HTR-8/SVneo (cell line): ENCODE results near the gene ZCCHC17.

Experiments used
- DNase-seq: peaks from one replicate; pipeline ENCODE4 v3.0.0; 2011; ENCODE audit warnings: low spot score, mixed read lengths; ENCODE audit not compliant: insufficient read length
- FAIRE-seq: peaks from 2 replicates; lab custom pipeline; 2011; peaks lifted over from hg19 to GRCh38; lab: Jason Lieb, UNC

The ZCCHC17 gene

DNA sequence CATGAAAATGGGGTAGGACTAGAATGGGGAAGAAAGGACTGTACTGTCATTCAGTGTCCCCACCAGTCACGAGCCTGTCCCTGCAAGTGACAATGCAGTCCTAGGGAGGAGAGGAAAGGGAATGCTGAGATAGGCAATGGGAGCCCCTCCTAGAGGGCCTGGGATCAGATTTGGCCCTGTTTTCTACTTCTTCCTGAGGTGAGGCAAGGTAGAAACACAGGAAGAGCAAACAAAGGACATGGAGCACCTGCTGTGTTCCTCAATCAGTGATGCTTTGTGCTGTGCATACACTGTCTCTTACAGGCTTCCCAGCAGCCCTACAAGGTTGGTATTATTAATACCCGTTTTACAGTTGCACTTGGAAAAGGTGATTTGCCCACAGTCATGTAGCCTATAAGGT lies 70.0 kb downstream of the ZCCHC17 start:
- DNase-seq = no peak
- FAIRE-seq = no peak

DNA sequence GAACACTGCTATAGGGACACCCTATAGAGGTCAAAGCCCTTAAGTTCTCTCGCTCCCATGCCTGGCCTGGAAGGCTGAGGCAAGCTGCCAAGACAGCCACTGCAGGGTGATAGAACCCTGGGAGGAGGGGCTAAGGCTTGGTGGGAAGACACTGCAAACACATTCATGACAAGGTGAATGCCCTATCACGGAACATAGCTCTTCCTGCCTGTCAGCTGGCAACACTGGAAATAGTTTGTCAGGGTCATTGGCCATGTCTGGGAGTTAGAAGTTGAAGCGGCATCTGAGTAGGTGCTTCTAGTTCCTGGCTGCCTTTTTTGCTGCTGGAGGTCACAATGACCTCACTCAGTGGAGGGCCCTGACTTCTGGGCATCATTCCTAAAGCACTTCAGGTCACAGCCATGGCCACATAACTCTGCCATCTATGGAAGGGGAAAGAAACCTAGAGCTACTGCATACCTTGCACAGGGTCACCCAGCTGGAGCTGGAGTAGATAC lies 71.8 kb downstream of the ZCCHC17 start:
- FAIRE-seq (no peak), DNase-seq (no peak)

GRCh38 chr1:31370021-31370420 lies 73.2 kb downstream of the ZCCHC17 start:
- no peak for DNase-seq
- no peak for FAIRE-seq

- DNase-seq (no peak), FAIRE-seq (no peak)
These were observed 73.7 kb downstream of the ZCCHC17 start for GRCh38 chr1:31370565-31370964.

- DNase-seq (no peak), FAIRE-seq (no peak)
These were observed 74.5 kb downstream of the ZCCHC17 start for GRCh38 chr1:31371121-31371959.

- DNase-seq (no peak), FAIRE-seq (no peak)
These were observed 75.2 kb downstream of the ZCCHC17 start for GRCh38 chr1:31372051-31372450.

- FAIRE-seq (no peak), DNase-seq (no peak)
These were observed 75.9 kb downstream of the ZCCHC17 start for GRCh38 chr1:31372751-31373055.

DNA sequence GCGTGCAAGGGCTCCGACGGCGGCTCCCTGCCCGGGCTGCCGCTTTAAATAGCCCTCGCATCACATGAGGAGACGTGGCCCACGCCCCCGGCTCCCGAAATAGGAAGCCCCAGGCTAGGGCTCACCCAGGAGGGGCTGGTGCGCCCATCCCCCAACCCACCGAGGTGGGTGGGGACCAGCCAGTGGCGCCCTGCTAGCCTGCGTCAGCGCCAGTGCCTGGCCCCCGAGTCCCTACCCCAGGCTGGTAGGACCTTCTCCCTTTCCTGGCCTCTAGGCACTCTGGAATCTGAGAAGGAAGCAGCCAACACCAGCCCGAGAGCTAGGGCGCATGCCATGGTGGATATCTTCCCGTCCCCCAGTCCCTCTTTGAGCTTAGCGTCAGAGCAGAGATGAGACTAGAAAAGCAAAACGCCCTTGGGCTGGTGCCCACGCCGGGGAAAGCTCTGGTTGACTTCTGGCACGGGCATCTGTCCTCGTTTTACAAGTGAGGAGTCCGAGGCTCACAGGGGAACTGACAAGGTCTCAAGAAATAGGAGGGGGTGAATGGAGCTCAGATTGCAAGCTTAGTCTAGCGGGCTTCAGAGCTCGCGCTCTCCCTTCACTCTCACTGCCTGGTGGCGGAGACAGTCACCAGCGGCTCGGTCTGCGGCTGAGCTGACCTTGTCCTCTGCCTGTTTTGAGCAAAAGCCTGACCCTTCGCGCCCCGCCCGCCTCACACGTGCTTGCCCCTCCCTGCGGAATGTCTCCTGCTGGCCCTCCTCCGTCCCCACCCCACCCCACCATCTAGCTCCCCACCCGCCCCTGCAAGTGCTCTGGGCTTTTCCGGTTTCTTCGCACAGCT lies 76.4 kb downstream of the ZCCHC17 start, which contains the start of gene FABP3:
Gene FABP3 (minus strand): TSS at position 21 of the 841 bp plus-strand sequence. CDS start 62 bp downstream, outside the sequence.
- FAIRE-seq = peak; percentile 33
- DNase-seq = peak; percentile 75

DNA sequence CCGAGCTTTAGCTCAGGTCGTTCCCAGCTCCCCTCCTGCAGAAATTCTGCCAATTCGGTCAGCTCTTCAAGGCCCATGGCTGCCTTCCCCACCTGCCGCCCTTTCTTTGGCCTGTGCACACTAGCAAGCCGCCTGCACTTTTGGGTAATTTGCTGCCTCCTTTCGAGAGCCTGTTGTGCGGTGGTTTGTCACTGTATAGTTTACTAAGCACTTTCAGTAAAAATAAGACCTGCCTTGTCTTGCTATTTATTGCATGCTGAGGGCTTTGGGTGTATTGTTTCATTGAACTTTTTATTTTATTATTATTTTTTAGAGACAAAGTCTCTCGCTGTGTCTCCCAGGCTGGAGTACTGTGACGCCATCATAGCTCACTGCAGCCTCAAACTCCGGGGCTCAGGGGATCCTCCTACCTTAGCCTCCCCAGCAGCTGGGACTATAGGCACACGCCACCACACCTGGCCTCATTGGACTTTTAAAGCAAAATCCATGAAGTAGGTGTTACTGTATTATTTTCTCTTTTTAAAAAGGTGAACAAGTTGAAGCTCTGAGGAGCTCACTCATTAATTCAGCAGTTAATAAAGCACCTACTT lies 77.2 kb downstream of the ZCCHC17 start:
- FAIRE-seq (no peak), DNase-seq (no peak)

GRCh38 chr1:31374511-31375196 lies 77.8 kb downstream of the ZCCHC17 start:
- no peak for FAIRE-seq
- DNase-seq = no peak

DNA sequence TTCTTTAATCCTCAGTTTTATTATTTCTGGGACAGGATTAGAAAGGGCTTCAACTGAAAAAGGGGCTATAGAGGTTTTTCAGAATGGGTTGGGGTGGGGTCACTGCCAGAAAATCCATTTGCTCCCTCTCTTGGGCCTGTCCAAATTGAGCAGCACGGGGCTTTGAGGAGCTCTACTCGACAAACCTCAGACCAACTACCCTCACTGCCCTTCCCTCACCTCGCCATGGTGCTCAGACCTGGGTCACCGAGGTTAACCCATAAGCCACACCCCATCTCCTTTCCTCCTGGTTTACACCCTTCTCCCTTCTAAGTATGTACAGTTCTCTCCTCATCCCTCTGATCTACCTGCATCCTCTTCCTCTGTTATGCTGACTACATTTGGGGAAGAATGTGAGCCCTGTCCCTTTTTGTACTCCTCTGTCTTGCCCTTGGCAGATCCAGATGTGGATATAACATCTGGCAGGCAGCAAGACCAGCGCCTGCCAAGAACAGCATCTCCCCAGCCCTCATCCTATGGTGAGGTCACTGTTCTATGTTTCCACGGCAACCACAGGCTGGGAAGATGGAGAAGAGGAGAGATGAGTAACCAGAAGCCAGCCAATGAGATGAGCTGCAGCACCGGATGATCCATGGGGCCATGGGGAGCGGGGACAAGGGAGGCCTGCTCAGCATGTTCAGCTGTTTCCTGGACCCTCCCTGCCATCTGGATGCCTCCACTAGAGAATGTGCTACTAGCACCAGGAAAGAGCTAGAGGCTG lies 79.7 kb downstream of the ZCCHC17 start:
- FAIRE-seq (no peak), DNase-seq (peak; percentile 25)

DNA sequence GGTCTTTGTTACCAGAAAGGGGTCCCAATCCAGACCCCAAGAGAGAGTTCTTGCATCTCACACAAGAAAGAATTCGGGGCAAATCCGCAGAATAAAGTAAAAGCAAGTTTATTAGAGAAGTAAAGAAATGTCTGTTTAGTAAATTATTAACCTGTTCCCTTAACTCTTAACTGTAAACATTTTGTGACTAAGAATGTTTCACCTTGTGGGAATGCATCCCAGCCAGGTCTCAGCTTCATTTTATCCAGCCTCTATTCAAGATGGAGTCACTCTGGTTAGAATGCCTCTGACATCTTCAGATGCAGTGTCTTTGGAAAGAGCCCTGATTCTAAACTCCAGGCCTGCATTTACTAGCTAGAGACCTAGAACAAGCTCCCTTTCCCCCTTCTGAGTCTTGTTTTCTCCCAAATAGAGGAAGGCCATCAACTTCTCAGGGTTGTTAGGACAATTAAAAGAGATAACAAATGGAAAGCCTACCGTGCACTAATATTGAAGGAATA lies 80.6 kb downstream of the ZCCHC17 start:
- DNase-seq (no peak), FAIRE-seq (no peak)

GRCh38 chr1:31378001-31378400 lies 81.2 kb downstream of the ZCCHC17 start:
- DNase-seq = no peak
- FAIRE-seq = no peak

DNA sequence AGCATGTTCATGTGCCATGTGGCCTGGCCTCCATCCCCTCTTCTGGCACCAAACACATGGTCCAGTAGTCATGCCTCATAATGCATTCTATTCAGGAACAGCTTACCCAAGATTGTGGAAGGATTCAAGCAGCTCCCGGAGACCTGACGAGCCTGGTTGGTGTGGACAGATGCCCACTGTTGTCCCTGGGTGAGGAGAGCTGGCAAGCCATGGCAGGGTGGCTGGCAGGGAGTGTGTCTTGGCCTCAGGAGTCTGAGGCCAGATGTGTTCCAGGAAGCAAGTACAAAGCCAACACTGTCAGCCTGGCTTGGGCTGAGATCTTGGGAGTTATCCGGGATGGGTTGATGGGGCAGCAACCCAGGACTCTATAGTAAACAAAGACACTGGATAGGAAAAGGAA lies 83.3 kb downstream of the ZCCHC17 start:
- FAIRE-seq = no peak

GRCh38 chr1:31381394-31382294 lies 84.8 kb downstream of the ZCCHC17 start:
- FAIRE-seq = no peak
- no peak for DNase-seq

More for the DNA sequence above, 83.3 kb downstream of the ZCCHC17 start:
- no peak for DNase-seq

- FAIRE-seq (no peak), DNase-seq (no peak)
These were observed 85.7 kb downstream of the ZCCHC17 start for GRCh38 chr1:31382379-31382989.

- FAIRE-seq (no peak), DNase-seq (no peak)
These were observed 87.1 kb downstream of the ZCCHC17 start for GRCh38 chr1:31383967-31384366.
